K562 treated with DMSO at 1 percent for 12 hours (cell line): Measurements from ENCODE around the gene OR5AN1. TPM values are rescaled to one million over a fixed set of nuclear protein-coding genes. Genes with fewer than 3 reads are reported as not detected.

Experiments used
- total RNA-seq: library from RNA; unstranded; fragments of 300-600 nt; gene quantifications from 2 replicates; pipeline ENCODE4 v1.2.3, GENCODE V29; 2022; ENCODE audit not compliant: insufficient read depth

The OR5AN1 gene
- total RNA-seq, result not detected in 2 replicates

GRCh38 chr11:59358595-59358994, at the start of gene OR5AN1:
Gene OR5AN1, plus strand, starts transcription at chr11:59358895. Its CDS starts 5,564 bp downstream, at chr11:59364459.

Other genes starting within 250 kb of the OR5AN1 start
- 13.6 and 53.9 TPM in 2 replicates for gene FAM111A, start 216.0 kb upstream of the OR5AN1 start, total RNA-seq
- 0.44 TPM in 1 of 2 replicates, not detected in the other for gene DTX4, start 186.8 kb upstream of the OR5AN1 start, total RNA-seq
- gene MPEG1, start 146.0 kb upstream of the OR5AN1 start, total RNA-seq, result not detected in 2 replicates
- not detected in 2 replicates for gene OR5A2, start 67.5 kb downstream of the OR5AN1 start, total RNA-seq
- gene OR5A1, start 77.6 kb downstream of the OR5AN1 start, total RNA-seq, result not detected in 2 replicates
- gene OR4D6, start 98.1 kb downstream of the OR5AN1 start, total RNA-seq, result not detected in 2 replicates
- gene OR4D10, start 114.4 kb downstream of the OR5AN1 start, total RNA-seq, result not detected in 2 replicates
- gene OR4D11, start 144.7 kb downstream of the OR5AN1 start, total RNA-seq, result not detected in 2 replicates
- gene OR4D9, start 152.6 kb downstream of the OR5AN1 start, total RNA-seq, result not detected in 2 replicates